Keratinocyte (primary cell): ENCODE data around the gene DOCK7. TPM values are rescaled to one million over a fixed set of nuclear protein-coding genes. Genes with fewer than 3 reads are reported as not detected.

Source experiments
- DNase-seq: peaks from one replicate; pipeline ENCODE4 v3.0.0-alpha.2; 2011; ENCODE audit warnings: low read depth, missing footprints, low spot score
- FAIRE-seq: peaks from 2 replicates; lab custom pipeline; 2011; peaks lifted over from hg19 to GRCh38; lab: Jason Lieb, UNC
- H2AFZ ChIP-seq: 2 replicates; pipeline ENCODE4 v1.6.0; 2012; ENCODE audit warnings: low read length, control low read depth, inconsistent platforms; ENCODE audit not compliant: control insufficient read depth
- H3K27ac ChIP-seq: 2 replicates; pipeline ENCODE4 v1.5.1; 2011; ENCODE audit warnings: low read length; ENCODE audit not compliant: control insufficient read depth, insufficient read depth
- H3K27me3 ChIP-seq: 3 replicates; pipeline ENCODE4 v1.6.0; 2011; ENCODE audit warnings: low read length; ENCODE audit not compliant: control insufficient read depth, insufficient read depth; ENCODE audit errors: extremely low read depth
- H3K36me3 ChIP-seq, 2 experiments: 2 replicates in 1 of 2; 3 replicates in 1 of 2; pipeline ENCODE4 v1.5.1; 2011; ENCODE audit warnings: low read length in 2 of 2, mild to moderate bottlenecking in 1 of 2; ENCODE audit not compliant: control insufficient read depth in 2 of 2, insufficient read depth in 2 of 2; ENCODE audit errors: extremely low read depth in 1 of 2
- H3K4me1 ChIP-seq: 3 replicates; pipeline ENCODE4 v1.5.1; 2011; ENCODE audit warnings: low read length; ENCODE audit not compliant: control insufficient read depth, insufficient read depth; ENCODE audit errors: extremely low read depth
- H3K4me2 ChIP-seq: 3 replicates; pipeline ENCODE4 v1.6.0; 2011; ENCODE audit warnings: low read depth, low read length; ENCODE audit not compliant: control insufficient read depth, insufficient read depth; ENCODE audit errors: extremely low read depth
- H3K4me3 ChIP-seq, 3 experiments: fragments of 200-600 bp in 1 of 3; sonication (generic) in 1 of 3; 2 replicates in 2 of 3; 3 replicates in 1 of 3; pipeline ENCODE4 v1.5.1; 2011 to 2016; ENCODE audit warnings: low read length in 3 of 3, mild to moderate bottlenecking in 3 of 3, control low read depth in 2 of 3, inconsistent platforms in 1 of 3, low read depth in 1 of 3, mixed read lengths in 1 of 3, mixed run types in 1 of 3, moderate library complexity in 1 of 3; ENCODE audit not compliant: control insufficient read depth in 2 of 3, insufficient read depth in 2 of 3; ENCODE audit errors: extremely low read depth in 1 of 3
- H3K79me2 ChIP-seq: 2 replicates; pipeline ENCODE4 v1.6.0; 2012; ENCODE audit warnings: low read length; ENCODE audit not compliant: control insufficient read depth, insufficient read depth
- H3K9ac ChIP-seq: 3 replicates; pipeline ENCODE4 v1.6.0; 2011; ENCODE audit warnings: low read length; ENCODE audit not compliant: control insufficient read depth, insufficient read depth; ENCODE audit errors: extremely low read depth
- H3K9me1 ChIP-seq: 3 replicates; pipeline ENCODE4 v1.6.0; 2011; ENCODE audit warnings: low read length; ENCODE audit not compliant: control insufficient read depth, insufficient read depth; ENCODE audit errors: extremely low read depth
- H3K9me3 ChIP-seq: 2 replicates; pipeline ENCODE4 v1.5.1; 2012; ENCODE audit warnings: low read depth, low read length; ENCODE audit not compliant: control insufficient read depth
- H4K20me1 ChIP-seq: 3 replicates; pipeline ENCODE4 v1.6.0; 2011; ENCODE audit warnings: low read length; ENCODE audit not compliant: control insufficient read depth, insufficient read depth; ENCODE audit errors: extremely low read depth
- CTCF ChIP-seq, 3 experiments: IDR thresholded peaks in 1 of 3; conservative IDR thresholded peaks in 1 of 3; optimal IDR thresholded peaks in 1 of 3; 2 replicates in 2 of 3; 3 replicates in 1 of 3; pipeline versions ENCODE3 to v1.5.1; 2011; ENCODE audit warnings: low read length in 3 of 3, mild to moderate bottlenecking in 3 of 3, moderate library complexity in 2 of 3, control low read depth in 1 of 3, inconsistent platforms in 1 of 3; ENCODE audit not compliant: insufficient read depth in 2 of 3; ENCODE audit errors: extremely low read depth in 1 of 3
- EZH2 ChIP-seq: IDR thresholded peaks from one replicate; pipeline ENCODE4 v1.6.1; 2012; ENCODE audit warnings: inconsistent platforms, mild to moderate bottlenecking, low read length, moderate library complexity
- dilution Hi-C: fragments of 300-500 bp; cut with MboI; formaldehyde crosslinking; loops from one replicate; pipeline ENCODE4 v1.7.0; 2020; ENCODE audit warnings: low sequenced_read_pairs; ENCODE audit not compliant: extremely low pct_ligation_motif_present
- polyA plus RNA-seq, 5 experiments: library from polyadenylated mRNA; depleted of rRNA in 3 of 5; stranded (reverse) in 3 of 5; stranded (forward) in 1 of 5; unstranded in 1 of 5; fragments of >200 nt; gene quantifications; 1 replicate in 1 of 5; 2 replicates in 3 of 5; 3 replicates in 1 of 5; pipeline versions ENCODE4 v1.2.1 to v1.2.3, GENCODE V29; 2011 to 2012; ENCODE audit warnings: missing spikeins in 2 of 5, low read depth in 1 of 5, low replicate concordance in 1 of 5

Gene DOCK7
- polyA plus RNA-seq, 1 donor (not counting 4 experiments of a cell fraction or from before 2014, with no cell fraction given), result 66.9 TPM

GRCh38 chr1:62625415-62625814 lies 62.8 kb downstream of the DOCK7 start:
- no peak overlapping the region for H3K4me3 ChIP-seq
- H2AFZ ChIP-seq, result no peak overlapping the region
- H3K4me1 ChIP-seq, result peaks cover 10% of the 10 kb centered on the region
- peaks cover 3% of the 10 kb centered on the region for H3K79me2 ChIP-seq
- H4K20me1 ChIP-seq, result no peaks in the 10 kb centered on the region
- no peak overlapping the region for H3K9ac ChIP-seq
- no peak for FAIRE-seq
- no peaks in the 10 kb centered on the region for H3K27me3 ChIP-seq
- peaks cover 4 to 6% of the 10 kb centered on the region in 2 experiments for H3K36me3 ChIP-seq
- no peak overlapping the region for H3K4me2 ChIP-seq
- dilution Hi-C loops, result no loop called here
- no peak overlapping the region for H3K27ac ChIP-seq
- TF ChIP-seq CTCF (optimal IDR thresholded peaks at IDR 0.05 in 1 of 3, IDR thresholded peaks at IDR 0.05 in 1 of 3, conservative IDR thresholded peaks at IDR 0.05 in 1 of 3; ENCODE audit: extremely low read depth in 1 of 3, insufficient read depth in 2 of 3, low read length in 3 of 3) (no peak), EZH2 (no peak)
- no peak for DNase-seq
- H3K9me3 ChIP-seq, result no peaks in the 10 kb centered on the region
- no peaks in the 10 kb centered on the region for H3K9me1 ChIP-seq

GRCh38 chr1:62621907-62622306 lies 66.3 kb downstream of the DOCK7 start:
- no peak for TF ChIP-seq EZH2
- TF ChIP-seq CTCF (optimal IDR thresholded peaks at IDR 0.05 in 1 of 3, IDR thresholded peaks at IDR 0.05 in 1 of 3, conservative IDR thresholded peaks at IDR 0.05 in 1 of 3; ENCODE audit: extremely low read depth in 1 of 3, insufficient read depth in 2 of 3, low read length in 3 of 3), result no peak
- Histone ChIP-seq H3K27me3 (no peaks in the 10 kb centered on the region), H3K9me1 (no peaks in the 10 kb centered on the region), H3K27ac (peak overlapping the region; percentile 8), H3K36me3 (peaks cover 0 to 5% of the 10 kb centered on the region in 2 experiments), H3K9ac (no peak overlapping the region), H3K4me3 (no peak overlapping the region), H2AFZ (no peak overlapping the region), H3K79me2 (no peaks in the 10 kb centered on the region), H3K4me1 (peaks cover 10% of the 10 kb centered on the region), H3K9me3 (no peaks in the 10 kb centered on the region), H3K4me2 (no peak overlapping the region), H4K20me1 (no peaks in the 10 kb centered on the region)
- dilution Hi-C loops, result no loop called here
- FAIRE-seq (peak; percentile 83), DNase-seq (peak; percentile 19)
